ENCODE measurements around the gene MED27.

MED27 gene

DNA sequence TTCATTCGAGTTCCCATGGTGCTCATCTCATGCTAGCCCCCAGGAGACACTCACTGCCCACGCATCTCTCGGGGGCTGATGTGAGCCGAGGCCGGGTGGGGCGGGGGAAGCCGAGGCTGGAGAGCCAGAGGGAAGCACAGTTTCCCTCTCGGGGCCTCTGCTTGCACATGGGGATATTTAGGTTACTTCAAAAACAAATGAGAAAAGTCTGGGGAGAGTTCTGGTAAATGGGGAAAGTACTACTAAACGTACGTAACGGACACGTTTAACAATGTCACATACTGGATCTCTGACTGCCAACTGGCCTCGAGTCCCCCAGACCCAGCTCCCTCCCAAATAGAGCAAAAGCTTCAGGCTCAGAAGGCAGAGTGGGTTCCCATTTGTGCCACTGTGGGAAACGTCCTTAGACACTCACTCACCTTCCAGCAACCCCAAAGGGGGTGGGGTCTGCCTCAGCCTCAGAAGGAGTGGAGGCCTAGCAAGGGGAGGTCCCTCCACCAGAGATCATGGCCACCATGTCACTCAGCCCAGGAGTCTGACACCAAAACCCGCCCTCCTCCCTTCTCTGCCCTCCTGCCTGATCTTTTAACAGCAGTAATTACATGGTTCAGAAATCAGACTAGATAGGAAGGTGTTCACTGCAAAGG, 48.3 kb upstream of the MED27 start:
- no peaks in the 10 kb centered on the region for H3K9me3 ChIP-seq (ENCODE audit: control insufficient read depth, insufficient read depth, low read depth, low read length)
- TF ChIP-seq BCL11A (tag by site-specific recombination; IDR thresholded peaks at IDR 0.05; ENCODE audit: low read depth) (no peak), ZFP69B (tag by site-specific recombination; IDR thresholded peaks at IDR 0.05) (no peak), SP7 (tag by site-specific recombination; IDR thresholded peaks at IDR 0.05) (peak; percentile 34; the same call in 1 of the 2 replicates), ZNF596 (tag by site-specific recombination; IDR thresholded peaks at IDR 0.05) (no peak)
- TF ChIP-seq, protein P1, sequence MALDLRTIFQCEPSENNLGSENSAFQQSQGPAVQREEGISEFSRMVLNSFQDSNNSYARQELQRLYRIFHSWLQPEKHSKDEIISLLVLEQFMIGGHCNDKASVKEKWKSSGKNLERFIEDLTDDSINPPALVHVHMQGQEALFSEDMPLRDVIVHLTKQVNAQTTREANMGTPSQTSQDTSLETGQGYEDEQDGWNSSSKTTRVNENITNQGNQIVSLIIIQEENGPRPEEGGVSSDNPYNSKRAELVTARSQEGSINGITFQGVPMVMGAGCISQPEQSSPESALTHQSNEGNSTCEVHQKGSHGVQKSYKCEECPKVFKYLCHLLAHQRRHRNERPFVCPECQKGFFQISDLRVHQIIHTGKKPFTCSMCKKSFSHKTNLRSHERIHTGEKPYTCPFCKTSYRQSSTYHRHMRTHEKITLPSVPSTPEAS (tag by site-specific recombination; IDR thresholded peaks at IDR 0.05): no peak
- H3K36me3 ChIP-seq (ENCODE audit: control insufficient read depth in 2 of 2, insufficient read depth in 1 of 2, low read length in 2 of 2): no peaks in the 10 kb centered on the region
- no peak overlapping the region for H3K27ac ChIP-seq (ENCODE audit: extremely low read depth, low read depth, low read length)
- no peaks in the 10 kb centered on the region for H3K4me1 ChIP-seq (ENCODE audit: control insufficient read depth, insufficient read depth, low read length)
- POLR2A ChIA-PET: no interaction called here
- H3K4me3 ChIP-seq (ENCODE audit: low read depth, low read length): no peak overlapping the region
- CTCF ChIA-PET: interaction anchor here (0.7 kb wide), 1 partner anchor 42 kb away, joined by 4 read pairs; no protein-coding TSS in a partner anchor

DNA sequence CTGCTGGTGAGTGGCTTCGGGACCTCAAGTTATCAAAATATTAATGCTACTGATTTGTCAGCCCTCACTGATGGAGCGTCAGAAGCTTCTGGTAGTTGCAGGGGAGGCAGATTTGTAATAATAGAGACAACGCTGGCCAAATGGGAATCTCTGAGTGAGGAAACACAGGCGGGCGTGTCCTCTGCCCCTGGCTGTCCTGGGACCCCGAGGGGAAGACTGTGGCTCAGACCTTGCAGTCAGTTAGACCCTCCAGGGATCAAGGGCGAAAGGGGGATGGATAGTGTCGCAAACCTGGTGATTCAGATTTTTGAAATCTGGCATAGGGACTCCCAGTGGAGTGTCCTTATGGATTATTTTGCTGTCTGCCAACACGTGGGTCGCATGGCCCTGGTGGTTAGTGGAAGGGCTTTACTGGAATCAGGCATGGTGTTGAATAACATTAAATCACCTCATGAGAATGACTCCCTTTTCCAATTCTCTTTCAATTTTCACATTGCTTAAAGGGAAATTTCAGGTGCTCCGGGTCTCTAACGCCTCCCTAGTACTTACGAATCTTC, 47.1 kb upstream of the MED27 start:
- no peak overlapping the region for H3K4me3 ChIP-seq (ENCODE audit: low read depth, low read length)
- H3K27ac ChIP-seq (ENCODE audit: extremely low read depth, low read depth, low read length): no peak overlapping the region
- no peaks in the 10 kb centered on the region for H3K4me1 ChIP-seq (ENCODE audit: control insufficient read depth, insufficient read depth, low read length)
- H3K9me3 ChIP-seq (ENCODE audit: control insufficient read depth, insufficient read depth, low read depth, low read length): no peaks in the 10 kb centered on the region
- CTCF ChIA-PET: interaction anchor here (0.6 to 0.7 kb wide), 2 partner anchors 43 to 360 kb away, joined by 4 read pairs; no protein-coding TSS in a partner anchor
- POLR2A ChIA-PET: no interaction called here
- H3K36me3 ChIP-seq (ENCODE audit: control insufficient read depth in 2 of 2, insufficient read depth in 1 of 2, low read length in 2 of 2): no peaks in the 10 kb centered on the region
- no peak for TF ChIP-seq ZNF426 (tag by site-specific recombination; IDR thresholded peaks at IDR 0.05)
- TF ChIP-seq KLF10 (tag by site-specific recombination; IDR thresholded peaks at IDR 0.05): no peak
- TF ChIP-seq ZNF624 (tag by site-specific recombination; IDR thresholded peaks at IDR 0.05): no peak
- no peak for TF ChIP-seq ZNF350 (tag by site-specific recombination; IDR thresholded peaks at IDR 0.05)
- TF ChIP-seq, protein P2, sequence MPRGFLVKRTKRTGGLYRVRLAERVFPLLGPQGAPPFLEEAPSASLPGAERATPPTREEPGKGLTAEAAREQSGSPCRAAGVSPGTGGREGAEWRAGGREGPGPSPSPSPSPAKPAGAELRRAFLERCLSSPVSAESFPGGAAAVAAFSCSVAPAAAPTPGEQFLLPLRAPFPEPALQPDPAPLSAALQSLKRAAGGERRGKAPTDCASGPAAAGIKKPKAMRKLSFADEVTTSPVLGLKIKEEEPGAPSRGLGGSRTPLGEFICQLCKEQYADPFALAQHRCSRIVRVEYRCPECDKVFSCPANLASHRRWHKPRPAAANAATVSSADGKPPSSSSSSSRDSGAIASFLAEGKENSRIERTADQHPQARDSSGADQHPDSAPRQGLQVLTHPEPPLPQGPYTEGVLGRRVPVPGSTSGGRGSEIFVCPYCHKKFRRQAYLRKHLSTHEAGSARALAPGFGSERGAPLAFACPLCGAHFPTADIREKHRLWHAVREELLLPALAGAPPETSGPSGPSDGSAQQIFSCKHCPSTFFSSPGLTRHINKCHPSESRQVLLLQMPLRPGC (tag by site-specific recombination; IDR thresholded peaks at IDR 0.05): no peak
- TF ChIP-seq, protein P3, sequence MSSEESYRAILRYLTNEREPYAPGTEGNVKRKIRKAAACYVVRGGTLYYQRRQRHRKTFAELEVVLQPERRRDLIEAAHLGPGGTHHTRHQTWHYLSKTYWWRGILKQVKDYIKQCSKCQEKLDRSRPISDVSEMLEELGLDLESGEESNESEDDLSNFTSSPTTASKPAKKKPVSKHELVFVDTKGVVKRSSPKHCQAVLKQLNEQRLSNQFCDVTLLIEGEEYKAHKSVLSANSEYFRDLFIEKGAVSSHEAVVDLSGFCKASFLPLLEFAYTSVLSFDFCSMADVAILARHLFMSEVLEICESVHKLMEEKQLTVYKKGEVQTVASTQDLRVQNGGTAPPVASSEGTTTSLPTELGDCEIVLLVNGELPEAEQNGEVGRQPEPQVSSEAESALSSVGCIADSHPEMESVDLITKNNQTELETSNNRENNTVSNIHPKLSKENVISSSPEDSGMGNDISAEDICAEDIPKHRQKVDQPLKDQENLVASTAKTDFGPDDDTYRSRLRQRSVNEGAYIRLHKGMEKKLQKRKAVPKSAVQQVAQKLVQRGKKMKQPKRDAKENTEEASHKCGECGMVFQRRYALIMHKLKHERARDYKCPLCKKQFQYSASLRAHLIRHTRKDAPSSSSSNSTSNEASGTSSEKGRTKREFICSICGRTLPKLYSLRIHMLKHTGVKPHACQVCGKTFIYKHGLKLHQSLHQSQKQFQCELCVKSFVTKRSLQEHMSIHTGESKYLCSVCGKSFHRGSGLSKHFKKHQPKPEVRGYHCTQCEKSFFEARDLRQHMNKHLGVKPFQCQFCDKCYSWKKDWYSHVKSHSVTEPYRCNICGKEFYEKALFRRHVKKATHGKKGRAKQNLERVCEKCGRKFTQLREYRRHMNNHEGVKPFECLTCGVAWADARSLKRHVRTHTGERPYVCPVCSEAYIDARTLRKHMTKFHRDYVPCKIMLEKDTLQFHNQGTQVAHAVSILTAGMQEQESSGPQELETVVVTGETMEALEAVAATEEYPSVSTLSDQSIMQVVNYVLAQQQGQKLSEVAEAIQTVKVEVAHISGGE (tag by site-specific recombination; conservative IDR thresholded peaks at IDR 0.05; ENCODE audit: low read depth): no peak
- TF ChIP-seq, protein P4, sequence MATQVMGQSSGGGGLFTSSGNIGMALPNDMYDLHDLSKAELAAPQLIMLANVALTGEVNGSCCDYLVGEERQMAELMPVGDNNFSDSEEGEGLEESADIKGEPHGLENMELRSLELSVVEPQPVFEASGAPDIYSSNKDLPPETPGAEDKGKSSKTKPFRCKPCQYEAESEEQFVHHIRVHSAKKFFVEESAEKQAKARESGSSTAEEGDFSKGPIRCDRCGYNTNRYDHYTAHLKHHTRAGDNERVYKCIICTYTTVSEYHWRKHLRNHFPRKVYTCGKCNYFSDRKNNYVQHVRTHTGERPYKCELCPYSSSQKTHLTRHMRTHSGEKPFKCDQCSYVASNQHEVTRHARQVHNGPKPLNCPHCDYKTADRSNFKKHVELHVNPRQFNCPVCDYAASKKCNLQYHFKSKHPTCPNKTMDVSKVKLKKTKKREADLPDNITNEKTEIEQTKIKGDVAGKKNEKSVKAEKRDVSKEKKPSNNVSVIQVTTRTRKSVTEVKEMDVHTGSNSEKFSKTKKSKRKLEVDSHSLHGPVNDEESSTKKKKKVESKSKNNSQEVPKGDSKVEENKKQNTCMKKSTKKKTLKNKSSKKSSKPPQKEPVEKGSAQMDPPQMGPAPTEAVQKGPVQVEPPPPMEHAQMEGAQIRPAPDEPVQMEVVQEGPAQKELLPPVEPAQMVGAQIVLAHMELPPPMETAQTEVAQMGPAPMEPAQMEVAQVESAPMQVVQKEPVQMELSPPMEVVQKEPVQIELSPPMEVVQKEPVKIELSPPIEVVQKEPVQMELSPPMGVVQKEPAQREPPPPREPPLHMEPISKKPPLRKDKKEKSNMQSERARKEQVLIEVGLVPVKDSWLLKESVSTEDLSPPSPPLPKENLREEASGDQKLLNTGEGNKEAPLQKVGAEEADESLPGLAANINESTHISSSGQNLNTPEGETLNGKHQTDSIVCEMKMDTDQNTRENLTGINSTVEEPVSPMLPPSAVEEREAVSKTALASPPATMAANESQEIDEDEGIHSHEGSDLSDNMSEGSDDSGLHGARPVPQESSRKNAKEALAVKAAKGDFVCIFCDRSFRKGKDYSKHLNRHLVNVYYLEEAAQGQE (tag by site-specific recombination; IDR thresholded peaks at IDR 0.05): no peak
- TF ChIP-seq ZNF530 (tag by site-specific recombination; IDR thresholded peaks at IDR 0.05; ENCODE audit: low read depth): no peak
- TF ChIP-seq ZBTB7A (tag by site-specific recombination; IDR thresholded peaks at IDR 0.05; ENCODE audit: low read depth): no peak
- no peak for TF ChIP-seq ZNF510 (tag by site-specific recombination; IDR thresholded peaks at IDR 0.05; ENCODE audit: insufficient replicate concordance)
- TF ChIP-seq SALL2 (tag by site-specific recombination; IDR thresholded peaks at IDR 0.05; ENCODE audit: borderline replicate concordance): no peak
- no peak for TF ChIP-seq GFI1B (tag by site-specific recombination; IDR thresholded peaks at IDR 0.05)
- no peak for TF ChIP-seq ZNF266 (tag by site-specific recombination; IDR thresholded peaks at IDR 0.05; ENCODE audit: low read depth)
- TF ChIP-seq EGR2 (tag by site-specific recombination; IDR thresholded peaks at IDR 0.05; ENCODE audit: low read depth): no peak
- TF ChIP-seq ZNF404 (tag by site-specific recombination; IDR thresholded peaks at IDR 0.05): no peak
- TF ChIP-seq, protein P5, sequence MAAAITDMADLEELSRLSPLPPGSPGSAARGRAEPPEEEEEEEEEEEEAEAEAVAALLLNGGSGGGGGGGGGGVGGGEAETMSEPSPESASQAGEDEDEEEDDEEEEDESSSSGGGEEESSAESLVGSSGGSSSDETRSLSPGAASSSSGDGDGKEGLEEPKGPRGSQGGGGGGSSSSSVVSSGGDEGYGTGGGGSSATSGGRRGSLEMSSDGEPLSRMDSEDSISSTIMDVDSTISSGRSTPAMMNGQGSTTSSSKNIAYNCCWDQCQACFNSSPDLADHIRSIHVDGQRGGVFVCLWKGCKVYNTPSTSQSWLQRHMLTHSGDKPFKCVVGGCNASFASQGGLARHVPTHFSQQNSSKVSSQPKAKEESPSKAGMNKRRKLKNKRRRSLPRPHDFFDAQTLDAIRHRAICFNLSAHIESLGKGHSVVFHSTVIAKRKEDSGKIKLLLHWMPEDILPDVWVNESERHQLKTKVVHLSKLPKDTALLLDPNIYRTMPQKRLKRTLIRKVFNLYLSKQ (tag by site-specific recombination; IDR thresholded peaks at IDR 0.05; ENCODE audit: borderline replicate concordance): no peak
- no peak for TF ChIP-seq ZNF544 (tag by site-specific recombination; IDR thresholded peaks at IDR 0.05)

Measured in HEK293 (cell line).